ENCODE measurements around the gene KIF26A.

- TF ChIP-seq, protein P1, sequence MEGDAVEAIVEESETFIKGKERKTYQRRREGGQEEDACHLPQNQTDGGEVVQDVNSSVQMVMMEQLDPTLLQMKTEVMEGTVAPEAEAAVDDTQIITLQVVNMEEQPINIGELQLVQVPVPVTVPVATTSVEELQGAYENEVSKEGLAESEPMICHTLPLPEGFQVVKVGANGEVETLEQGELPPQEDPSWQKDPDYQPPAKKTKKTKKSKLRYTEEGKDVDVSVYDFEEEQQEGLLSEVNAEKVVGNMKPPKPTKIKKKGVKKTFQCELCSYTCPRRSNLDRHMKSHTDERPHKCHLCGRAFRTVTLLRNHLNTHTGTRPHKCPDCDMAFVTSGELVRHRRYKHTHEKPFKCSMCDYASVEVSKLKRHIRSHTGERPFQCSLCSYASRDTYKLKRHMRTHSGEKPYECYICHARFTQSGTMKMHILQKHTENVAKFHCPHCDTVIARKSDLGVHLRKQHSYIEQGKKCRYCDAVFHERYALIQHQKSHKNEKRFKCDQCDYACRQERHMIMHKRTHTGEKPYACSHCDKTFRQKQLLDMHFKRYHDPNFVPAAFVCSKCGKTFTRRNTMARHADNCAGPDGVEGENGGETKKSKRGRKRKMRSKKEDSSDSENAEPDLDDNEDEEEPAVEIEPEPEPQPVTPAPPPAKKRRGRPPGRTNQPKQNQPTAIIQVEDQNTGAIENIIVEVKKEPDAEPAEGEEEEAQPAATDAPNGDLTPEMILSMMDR (IDR thresholded peaks at IDR 0.05; ENCODE audit: poor library complexity) = no peak
- no peak for TF ChIP-seq EZH2phosphoT487 (IDR thresholded peaks at IDR 0.05; ENCODE audit: low read depth, severe bottlenecking, unreplicated experiment)
Observed at GRCh38 chr14:104176611-104177010, 38.2 kb downstream of the KIF26A start.

All from hepatocyte (in vitro differentiated cells).